ENCODE results near the gene TUBGCP3.

DNA sequence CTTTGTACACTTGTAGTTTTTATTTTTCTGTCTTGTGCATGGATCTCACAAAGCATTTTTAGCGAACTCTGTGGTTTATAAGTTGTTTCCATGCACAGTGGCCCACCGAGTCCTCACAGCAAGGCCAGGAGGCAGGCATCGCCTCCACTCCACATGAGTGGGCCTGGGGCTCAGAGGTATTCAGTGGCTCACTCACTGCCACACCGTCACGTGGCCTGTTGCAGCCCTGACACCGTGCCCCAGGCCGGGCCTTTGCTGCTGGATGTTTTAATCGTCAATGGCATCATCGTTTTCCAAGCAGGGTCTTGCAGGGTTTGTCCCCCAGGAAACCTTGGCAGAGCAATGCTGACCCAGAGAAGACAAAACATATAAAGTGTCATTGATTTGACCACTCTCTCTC lies 152.0 kb downstream of the TUBGCP3 start:
- TF ChIP-seq, protein P1, sequence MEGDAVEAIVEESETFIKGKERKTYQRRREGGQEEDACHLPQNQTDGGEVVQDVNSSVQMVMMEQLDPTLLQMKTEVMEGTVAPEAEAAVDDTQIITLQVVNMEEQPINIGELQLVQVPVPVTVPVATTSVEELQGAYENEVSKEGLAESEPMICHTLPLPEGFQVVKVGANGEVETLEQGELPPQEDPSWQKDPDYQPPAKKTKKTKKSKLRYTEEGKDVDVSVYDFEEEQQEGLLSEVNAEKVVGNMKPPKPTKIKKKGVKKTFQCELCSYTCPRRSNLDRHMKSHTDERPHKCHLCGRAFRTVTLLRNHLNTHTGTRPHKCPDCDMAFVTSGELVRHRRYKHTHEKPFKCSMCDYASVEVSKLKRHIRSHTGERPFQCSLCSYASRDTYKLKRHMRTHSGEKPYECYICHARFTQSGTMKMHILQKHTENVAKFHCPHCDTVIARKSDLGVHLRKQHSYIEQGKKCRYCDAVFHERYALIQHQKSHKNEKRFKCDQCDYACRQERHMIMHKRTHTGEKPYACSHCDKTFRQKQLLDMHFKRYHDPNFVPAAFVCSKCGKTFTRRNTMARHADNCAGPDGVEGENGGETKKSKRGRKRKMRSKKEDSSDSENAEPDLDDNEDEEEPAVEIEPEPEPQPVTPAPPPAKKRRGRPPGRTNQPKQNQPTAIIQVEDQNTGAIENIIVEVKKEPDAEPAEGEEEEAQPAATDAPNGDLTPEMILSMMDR (IDR thresholded peaks at IDR 0.05), result no peak
- TF ChIP-seq POLR2A (IDR thresholded peaks at IDR 0.05), result no peak
